HG02870 (cell line): Measurements from ENCODE around the gene MIEF2.
A peak's percentile ranks its signal among the peaks of the same experiment; 100 is the strongest.
"Not testable (repeated sequence)": the region's sequence is repeated elsewhere in the genome, so short reads cannot be mapped to it uniquely, and the experiment has no call there.

Source experiments
- ATAC-seq: cut with Tn5 transposase; IDR thresholded peaks from one replicate; pipeline ENCODE4 v1.9.1; 2021; ENCODE audit warnings: mild to moderate bottlenecking, moderate library complexity; ENCODE audit not compliant: unreplicated experiment

MIEF2 gene, protein sequence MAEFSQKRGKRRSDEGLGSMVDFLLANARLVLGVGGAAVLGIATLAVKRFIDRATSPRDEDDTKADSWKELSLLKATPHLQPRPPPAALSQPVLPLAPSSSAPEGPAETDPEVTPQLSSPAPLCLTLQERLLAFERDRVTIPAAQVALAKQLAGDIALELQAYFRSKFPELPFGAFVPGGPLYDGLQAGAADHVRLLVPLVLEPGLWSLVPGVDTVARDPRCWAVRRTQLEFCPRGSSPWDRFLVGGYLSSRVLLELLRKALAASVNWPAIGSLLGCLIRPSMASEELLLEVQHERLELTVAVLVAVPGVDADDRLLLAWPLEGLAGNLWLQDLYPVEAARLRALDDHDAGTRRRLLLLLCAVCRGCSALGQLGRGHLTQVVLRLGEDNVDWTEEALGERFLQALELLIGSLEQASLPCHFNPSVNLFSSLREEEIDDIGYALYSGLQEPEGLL

GRCh38 chr17:18260332-18261145 is at the start of gene MIEF2:
Gene MIEF2 (plus strand): TSS chr17:18260662. CDS start chr17:18262721, 2,059 bp downstream.
- ATAC-seq, result peak; percentile 77

- ATAC-seq, result no peak
These were observed 46.7 kb upstream of the MIEF2 start for GRCh38 chr17:18213666-18214270.

DNA sequence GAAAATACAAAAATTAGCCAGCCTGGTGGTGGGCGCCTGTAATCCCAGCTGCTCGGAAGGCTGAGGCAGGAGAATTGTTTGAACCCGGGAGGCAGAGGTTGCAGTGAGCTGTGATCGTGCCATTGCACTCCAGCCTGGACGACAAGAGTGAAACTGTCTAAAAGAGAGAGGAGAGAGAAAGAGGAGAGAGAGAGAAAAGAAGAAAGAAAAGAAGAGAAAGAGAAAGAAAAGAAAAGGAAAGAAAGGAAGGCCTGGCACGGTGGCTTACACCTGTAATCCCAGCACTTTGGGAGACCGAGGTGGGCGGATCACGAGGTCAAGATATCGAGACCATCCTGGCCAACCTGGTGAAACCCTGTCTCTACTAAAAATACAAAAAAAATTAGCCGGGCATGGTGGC is 43.6 kb upstream of the MIEF2 start:
- ATAC-seq, result not testable (repeated sequence)

DNA sequence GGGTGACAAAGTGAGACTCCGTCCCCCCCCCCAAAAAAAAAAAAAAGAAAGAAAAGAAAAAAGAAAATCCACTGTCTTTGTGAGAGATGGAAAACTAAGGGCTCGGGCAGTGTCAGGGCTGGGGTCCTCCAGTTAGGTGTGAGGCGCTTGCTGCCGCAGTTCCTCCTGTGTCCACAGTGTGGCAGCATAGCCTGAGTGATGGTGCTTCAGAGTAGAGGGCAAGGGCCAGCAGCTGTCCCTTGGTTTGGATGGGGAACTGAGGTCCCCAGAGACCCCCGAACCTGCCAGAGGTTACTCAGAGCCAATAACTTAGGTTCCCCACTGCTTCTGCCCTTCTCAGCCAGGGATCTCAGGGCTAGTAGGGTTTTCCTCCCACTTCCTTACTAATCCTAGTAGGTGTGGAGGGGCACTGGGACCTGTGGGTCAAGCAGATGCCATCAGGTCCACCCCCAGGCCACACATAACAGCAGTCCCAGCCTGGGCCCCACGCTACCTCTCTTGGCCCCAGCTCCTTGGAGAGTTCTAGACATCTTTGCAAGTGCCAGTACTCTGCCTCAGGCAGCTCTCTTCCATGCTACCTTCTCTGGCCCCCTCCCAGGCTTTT is 42.9 kb upstream of the MIEF2 start:
- ATAC-seq, result no peak

GRCh38 chr17:18218756-18219415 is 41.6 kb upstream of the MIEF2 start:
- no peak for ATAC-seq

GRCh38 chr17:18224053-18224386 is 36.4 kb upstream of the MIEF2 start:
- ATAC-seq, result no peak

DNA sequence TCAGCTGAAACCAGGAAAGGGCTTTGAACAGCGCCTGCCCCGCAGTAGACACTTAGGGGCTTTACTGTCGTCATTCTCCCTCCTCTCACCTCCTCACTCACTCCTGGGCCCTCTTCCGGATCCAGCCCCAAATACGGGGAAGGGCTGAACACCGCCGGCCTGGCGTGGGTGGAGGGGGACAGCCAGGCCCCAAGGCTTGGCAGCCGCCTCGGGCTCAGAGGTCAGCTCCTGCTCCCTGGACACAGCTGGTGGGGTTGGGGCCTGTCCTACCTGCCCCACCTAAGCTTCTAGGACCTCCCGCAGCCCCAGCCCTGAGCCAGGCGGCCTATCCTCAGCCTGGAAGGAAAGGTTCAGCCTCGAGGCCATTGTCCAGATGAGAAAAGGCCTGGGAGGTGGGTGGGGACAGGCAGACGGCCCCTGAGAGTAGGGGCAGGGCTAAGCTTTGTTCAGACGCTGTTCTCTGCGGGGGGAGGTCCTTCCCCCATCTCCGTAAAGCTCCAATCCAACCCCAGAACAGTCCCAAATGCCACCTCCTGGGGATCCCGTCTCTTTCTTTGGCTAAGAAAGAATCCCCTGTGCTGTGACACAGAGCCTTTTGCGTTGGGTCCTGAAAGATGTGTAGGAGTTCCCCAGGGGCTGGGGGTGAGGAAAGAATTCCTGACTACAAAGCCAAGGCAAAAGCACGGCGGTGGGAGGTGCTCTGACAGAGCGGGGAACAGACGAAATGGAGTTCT is 35.9 kb upstream of the MIEF2 start:
- ATAC-seq, result no peak

- ATAC-seq, result peak; percentile 72
These were observed 35.3 kb upstream of the MIEF2 start, which contains the start of gene LLGL1 for GRCh38 chr17:18225121-18225641. Gene LLGL1 (plus strand): TSS chr17:18225635. CDS start chr17:18225683, 48 bp downstream.

GRCh38 chr17:18225642-18226283 is 34.7 kb upstream of the MIEF2 start:
- ATAC-seq, result no peak

DNA sequence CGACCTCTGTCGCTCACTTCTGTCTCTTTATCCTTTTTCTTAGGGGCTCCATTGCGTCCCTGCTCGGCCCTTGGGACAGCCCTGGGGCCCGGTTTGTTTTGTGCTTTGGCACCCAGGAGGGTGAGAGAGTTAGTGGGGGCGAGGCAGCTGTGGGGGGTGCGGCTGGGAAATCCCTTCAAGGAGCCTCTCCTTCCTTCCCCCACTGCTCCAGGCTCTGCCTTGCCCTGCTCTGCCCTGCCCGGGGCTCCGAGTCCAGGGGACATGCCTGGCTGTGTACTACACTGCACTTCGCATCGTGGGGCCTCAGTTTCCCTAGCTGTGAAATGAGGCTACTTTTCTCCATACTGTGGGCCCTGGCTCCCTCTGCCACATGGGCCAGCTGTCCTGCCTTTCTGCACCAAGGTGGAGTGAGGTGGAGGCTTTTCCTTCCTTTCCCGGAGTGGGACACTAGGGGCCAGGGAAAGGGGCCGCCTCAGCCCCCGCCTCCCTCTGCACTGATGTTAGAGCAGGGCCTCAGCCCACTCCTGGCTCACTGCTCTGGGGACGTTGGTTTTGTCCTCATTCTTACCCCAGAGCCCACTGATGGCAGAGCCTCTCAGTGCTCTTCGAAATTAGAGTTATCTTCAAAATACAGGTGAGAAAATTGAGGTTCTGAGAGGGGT is 34.0 kb upstream of the MIEF2 start:
- ATAC-seq, result no peak

GRCh38 chr17:18227635-18228034 is 32.8 kb upstream of the MIEF2 start:
- no peak for ATAC-seq

DNA sequence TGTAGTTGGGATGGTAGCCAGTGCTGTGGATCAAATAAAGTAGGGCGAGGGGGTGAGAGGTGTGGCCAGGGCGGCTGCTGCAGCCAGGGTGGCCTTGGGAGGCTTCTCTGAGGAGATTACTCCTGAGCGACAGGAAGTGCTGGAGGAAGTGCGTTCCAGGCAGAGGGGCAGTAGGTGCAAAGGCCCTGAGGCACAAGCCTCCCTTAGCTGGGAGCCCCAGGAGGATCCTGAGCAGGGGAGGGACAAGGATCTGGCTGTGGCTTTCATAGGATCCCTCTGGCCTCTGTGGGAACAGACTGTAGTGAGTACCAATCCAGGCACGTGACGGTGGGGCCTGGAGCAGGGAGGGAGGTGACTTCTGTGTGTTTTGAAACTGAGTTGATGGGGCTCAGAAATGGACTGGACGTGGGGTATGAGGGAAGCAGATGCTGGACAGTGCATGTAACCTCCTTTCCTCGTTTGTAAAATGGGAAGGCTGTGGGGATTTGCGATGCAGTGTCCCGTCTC is 32.2 kb upstream of the MIEF2 start:
- no peak for ATAC-seq

- ATAC-seq, result no peak
These were observed 31.2 kb upstream of the MIEF2 start for GRCh38 chr17:18229254-18229653.

DNA sequence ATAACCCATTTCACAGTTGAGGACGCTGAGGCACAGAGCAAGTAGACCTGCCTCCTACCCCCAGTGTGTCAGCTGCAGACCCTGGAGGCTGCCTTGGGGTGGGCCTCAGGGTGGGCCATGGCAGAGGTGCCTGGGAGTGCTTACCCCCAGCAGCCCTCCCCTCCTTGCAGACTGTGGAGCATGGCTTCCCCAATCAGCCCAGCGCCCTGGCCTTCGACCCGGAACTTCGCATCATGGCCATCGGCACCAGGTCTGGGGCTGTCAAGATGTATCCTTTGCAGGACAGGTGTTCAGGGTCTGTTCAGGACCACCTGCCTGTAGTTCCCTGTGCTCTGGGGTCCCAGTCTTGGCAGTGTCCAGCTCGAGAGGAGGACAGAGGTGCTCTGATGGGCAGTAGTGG is 30.7 kb upstream of the MIEF2 start:
- ATAC-seq, result no peak

DNA sequence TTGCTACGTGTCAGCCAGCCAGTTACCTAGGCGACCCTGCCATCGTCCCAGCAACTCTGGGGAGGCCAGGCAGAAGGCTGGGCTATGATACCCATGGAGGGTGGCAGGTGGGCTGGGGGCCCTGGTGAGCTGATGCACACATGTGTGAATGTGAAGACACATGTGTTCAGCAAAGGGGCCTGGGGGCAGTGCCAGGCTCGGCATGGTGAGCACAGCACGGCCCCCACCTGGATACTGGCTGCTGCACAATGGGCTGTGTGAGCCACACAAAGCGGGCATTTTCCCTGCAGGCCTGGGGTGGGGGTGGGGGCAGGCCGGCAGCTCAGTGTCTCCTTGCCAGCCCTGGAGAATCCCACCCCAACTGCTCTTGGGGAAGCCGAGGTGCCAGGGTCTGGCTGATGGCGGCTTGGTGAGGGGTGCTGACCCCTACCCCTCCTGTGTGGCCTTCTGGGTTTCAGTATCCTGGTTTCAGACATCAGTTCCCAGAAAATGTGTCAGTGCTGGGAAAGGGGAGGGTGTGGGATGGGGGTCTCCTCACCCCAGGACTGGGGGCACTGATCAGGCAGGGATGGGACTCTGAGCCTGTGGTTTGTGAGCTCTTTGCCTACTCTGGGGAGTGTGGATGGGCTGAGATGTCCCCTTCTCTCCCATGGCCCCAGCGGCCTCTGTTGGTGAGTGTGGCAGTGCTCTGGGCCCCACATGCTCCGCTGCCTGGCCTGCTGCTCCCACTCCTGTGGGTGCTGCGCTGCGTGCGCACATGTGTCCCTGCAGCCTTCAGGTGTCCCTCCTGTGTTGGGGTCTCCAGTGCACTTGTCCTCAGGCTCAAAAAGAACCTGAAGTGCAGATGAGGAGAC is 29.9 kb upstream of the MIEF2 start:
- no peak for ATAC-seq

GRCh38 chr17:18231164-18231563 is 29.3 kb upstream of the MIEF2 start:
- ATAC-seq, result no peak

GRCh38 chr17:18233803-18234518 is 26.5 kb upstream of the MIEF2 start:
- no peak for ATAC-seq
